ENCODE measurements around the gene EXD3.

DNA sequence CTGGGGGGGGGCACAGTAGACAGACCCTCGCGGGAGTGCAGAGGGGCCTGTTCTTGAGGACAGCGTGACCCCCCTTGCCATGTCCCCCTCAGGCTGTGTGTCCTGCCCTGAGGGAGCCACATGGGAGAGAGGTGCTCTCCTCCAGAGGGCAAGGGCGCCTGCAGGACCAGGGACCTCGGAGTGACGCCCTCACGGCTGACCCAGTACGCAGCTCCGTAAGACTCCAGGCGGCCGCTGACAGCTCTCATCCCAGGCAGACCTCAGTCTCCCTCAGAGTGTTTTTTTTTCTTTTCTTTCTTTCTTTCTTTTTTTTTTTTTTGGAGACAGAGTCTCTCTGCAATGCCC, 27.3 kb downstream of the EXD3 start:
- TF ChIP-seq CEBPB (IDR thresholded peaks at IDR 0.05; ENCODE audit: low read depth, low read length) (no peak), RFX5 (IDR thresholded peaks at IDR 0.05; ENCODE audit: low read depth, low read length) (no peak), POLR2A (IDR thresholded peaks at IDR 0.05; ENCODE audit: low read depth, low read length) (no peak), RAD21 (IDR thresholded peaks at IDR 0.05; ENCODE audit: low read length) (no peak), MXI1 (IDR thresholded peaks at IDR 0.05; ENCODE audit: borderline replicate concordance, low read depth, low read length) (no peak)
- TF ChIP-seq, protein P1, sequence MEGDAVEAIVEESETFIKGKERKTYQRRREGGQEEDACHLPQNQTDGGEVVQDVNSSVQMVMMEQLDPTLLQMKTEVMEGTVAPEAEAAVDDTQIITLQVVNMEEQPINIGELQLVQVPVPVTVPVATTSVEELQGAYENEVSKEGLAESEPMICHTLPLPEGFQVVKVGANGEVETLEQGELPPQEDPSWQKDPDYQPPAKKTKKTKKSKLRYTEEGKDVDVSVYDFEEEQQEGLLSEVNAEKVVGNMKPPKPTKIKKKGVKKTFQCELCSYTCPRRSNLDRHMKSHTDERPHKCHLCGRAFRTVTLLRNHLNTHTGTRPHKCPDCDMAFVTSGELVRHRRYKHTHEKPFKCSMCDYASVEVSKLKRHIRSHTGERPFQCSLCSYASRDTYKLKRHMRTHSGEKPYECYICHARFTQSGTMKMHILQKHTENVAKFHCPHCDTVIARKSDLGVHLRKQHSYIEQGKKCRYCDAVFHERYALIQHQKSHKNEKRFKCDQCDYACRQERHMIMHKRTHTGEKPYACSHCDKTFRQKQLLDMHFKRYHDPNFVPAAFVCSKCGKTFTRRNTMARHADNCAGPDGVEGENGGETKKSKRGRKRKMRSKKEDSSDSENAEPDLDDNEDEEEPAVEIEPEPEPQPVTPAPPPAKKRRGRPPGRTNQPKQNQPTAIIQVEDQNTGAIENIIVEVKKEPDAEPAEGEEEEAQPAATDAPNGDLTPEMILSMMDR (conservative IDR thresholded peaks at IDR 0.05; ENCODE audit: low read depth, low read length): no peak

Data from IMR-90 (cell line).